H1 (cell line): Measurements from ENCODE around the gene ABCD1. TPM values are rescaled to one million over a fixed set of nuclear protein-coding genes. Genes with fewer than 3 reads are reported as not detected.

Experiments used
- CTCF ChIA-PET: fragments of 300-600 bp; sonication (Branson Sonifier 250); formaldehyde crosslinking; loops from one replicate; lab custom pipeline; 2021; ENCODE audit not compliant: partially characterized antibody; lab: Charles Lee
- POLR2A ChIA-PET: fragments of 300-600 bp; sonication (Branson Sonifier 250); formaldehyde crosslinking; loops from one replicate; lab custom pipeline; 2021; ENCODE audit warnings: inconsistent platforms; ENCODE audit not compliant: partially characterized antibody; lab: Charles Lee
- DNase-seq, 2 experiments: peaks; one replicate each; pipeline versions ENCODE4 v3.0.0 to v3.0.0-alpha.2; 2010 to 2022; ENCODE audit warnings: low spot score in 2 of 2, low read depth in 1 of 2, mixed read lengths in 1 of 2
- FAIRE-seq: peaks from 2 replicates; lab custom pipeline; 2011; peaks lifted over from hg19 to GRCh38; lab: Jason Lieb, UNC
- H2AFZ ChIP-seq: 2 replicates; pipeline ENCODE4 v1.8.1; 2012; ENCODE audit warnings: low read length, inconsistent platforms
- H2AK5ac ChIP-seq: 2 replicates; pipeline ENCODE4 v1.6.1; 2013; ENCODE audit warnings: low read depth, low read length
- H2BK120ac ChIP-seq: replicated peaks from 2 replicates; pipeline ENCODE3; 2013; ENCODE audit warnings: low read depth, low read length, inconsistent platforms
- H2BK12ac ChIP-seq: 2 replicates; pipeline ENCODE4 v1.6.1; 2013; ENCODE audit warnings: low read depth, low read length
- H2BK15ac ChIP-seq: 2 replicates; pipeline ENCODE4 v1.6.1; 2013; ENCODE audit warnings: low read length
- H2BK20ac ChIP-seq: 2 replicates; pipeline ENCODE4 v1.6.1; 2013; ENCODE audit warnings: low read length
- H2BK5ac ChIP-seq: 2 replicates; pipeline ENCODE4 v1.6.1; 2013; ENCODE audit warnings: low read depth, low read length
- H3K14ac ChIP-seq: 2 replicates; pipeline ENCODE4 v1.6.1; 2013; ENCODE audit warnings: inconsistent platforms; ENCODE audit not compliant: insufficient read length
- H3K18ac ChIP-seq: 2 replicates; pipeline ENCODE4 v1.6.1; 2013; ENCODE audit warnings: low read length; ENCODE audit errors: extremely low read depth
- H3K23ac ChIP-seq: 2 replicates; pipeline ENCODE4 v1.6.1; 2013; ENCODE audit warnings: inconsistent platforms; ENCODE audit not compliant: insufficient read length
- H3K23me2 ChIP-seq: 2 replicates; pipeline ENCODE4 v1.6.1; 2013; ENCODE audit warnings: low read depth, low read length
- H3K27ac ChIP-seq: 2 replicates; pipeline ENCODE4 v1.6.1; 2011; ENCODE audit warnings: low read depth, low read length, inconsistent platforms
- H3K27me3 ChIP-seq, 4 experiments: replicated peaks in 1 of 4; 1 replicate in 1 of 4; 2 replicates in 3 of 4; pipeline versions ENCODE4 v1.6.1 to v1.8.1; 2011 to 2013; ENCODE audit warnings: low read length in 3 of 4, mild to moderate bottlenecking in 3 of 4, inconsistent platforms in 2 of 4, mixed read lengths in 2 of 4, moderate library complexity in 1 of 4; ENCODE audit not compliant: control insufficient read depth in 3 of 4, insufficient read depth in 3 of 4; ENCODE audit errors: extremely low read depth in 1 of 4
- H3K36me3 ChIP-seq, 4 experiments: 2 replicates each; pipeline versions ENCODE4 v1.6.1 to v1.8.1; 2011 to 2013; ENCODE audit warnings: mild to moderate bottlenecking in 4 of 4, low read length in 3 of 4, moderate library complexity in 2 of 4, control low read depth in 1 of 4, inconsistent platforms in 1 of 4; ENCODE audit not compliant: insufficient read depth in 4 of 4, control insufficient read depth in 2 of 4
- H3K4ac ChIP-seq: replicated peaks from 2 replicates; pipeline ENCODE3; 2013; ENCODE audit warnings: low read length, low read depth, mixed read lengths, inconsistent platforms; ENCODE audit not compliant: insufficient read length
- H3K4me1 ChIP-seq, 4 experiments: replicated peaks in 1 of 4; 1 replicate in 1 of 4; 2 replicates in 3 of 4; pipeline versions ENCODE4 v1.6.1 to v1.8.1; 2011 to 2013; ENCODE audit warnings: low read length in 3 of 4, inconsistent platforms in 2 of 4, mixed read lengths in 1 of 4; ENCODE audit not compliant: insufficient read depth in 4 of 4, control insufficient read depth in 3 of 4
- H3K4me2 ChIP-seq, 2 experiments: 2 replicates each; pipeline versions ENCODE4 v1.6.1 to v1.8.1; 2011 to 2013; ENCODE audit warnings: low read depth in 2 of 2, low read length in 2 of 2, control low read depth in 1 of 2, inconsistent platforms in 1 of 2, mild to moderate bottlenecking in 1 of 2; ENCODE audit not compliant: insufficient read depth in 1 of 2
- H3K4me3 ChIP-seq, 4 experiments: fragments of 200-600, 300-600 bp in 1 of 4; sonication (generic), shearing (Covaris generic), sonication (Bioruptor Twin) in 1 of 4; 2 replicates each; pipeline versions ENCODE4 v1.5.1 to v1.8.1; 2011 to 2016; ENCODE audit warnings: low read length in 4 of 4, low read depth in 3 of 4, control low read depth in 2 of 4, inconsistent platforms in 2 of 4, mild to moderate bottlenecking in 2 of 4, mixed read lengths in 1 of 4, moderate library complexity in 1 of 4; ENCODE audit not compliant: insufficient read depth in 2 of 4; ENCODE audit errors: extremely low read depth in 1 of 4
- H3K56ac ChIP-seq: replicated peaks from 2 replicates; pipeline ENCODE3; 2013; ENCODE audit warnings: low read depth, mild to moderate bottlenecking, mixed read lengths, low read length, inconsistent platforms; ENCODE audit not compliant: insufficient read length
- H3K79me1 ChIP-seq: 2 replicates; pipeline ENCODE4 v1.6.1; 2013; ENCODE audit warnings: low read depth, low read length, control low read depth
- H3K79me2 ChIP-seq, 2 experiments: 2 replicates each; pipeline versions ENCODE4 v1.6.1 to v1.8.1; 2012 to 2013; ENCODE audit warnings: low read length in 2 of 2, mild to moderate bottlenecking in 2 of 2, inconsistent platforms in 1 of 2; ENCODE audit not compliant: insufficient read depth in 2 of 2, control insufficient read depth in 1 of 2
- H3K9ac ChIP-seq, 4 experiments: replicated peaks in 1 of 4; 1 replicate in 1 of 4; 2 replicates in 3 of 4; pipeline versions ENCODE4 v1.6.1 to v1.8.1; 2011 to 2013; ENCODE audit warnings: low read depth in 3 of 4, low read length in 3 of 4, control low read depth in 2 of 4, mild to moderate bottlenecking in 2 of 4, moderate library complexity in 2 of 4, inconsistent platforms in 1 of 4; ENCODE audit errors: extremely low read depth in 1 of 4
- H3K9me3 ChIP-seq, 2 experiments: 2 replicates each; pipeline versions ENCODE4 v1.6.1 to v1.8.1; 2012 to 2013; ENCODE audit warnings: mild to moderate bottlenecking in 2 of 2, moderate library complexity in 2 of 2, control low read depth in 1 of 2, inconsistent platforms in 1 of 2, low read depth in 1 of 2, low read length in 1 of 2, mixed read lengths in 1 of 2; ENCODE audit not compliant: insufficient read depth in 2 of 2
- H4K20me1 ChIP-seq, 2 experiments: replicated peaks in 1 of 2; 2 replicates each; pipeline versions ENCODE3 to v1.8.1; 2011 to 2013; ENCODE audit warnings: inconsistent platforms in 2 of 2, low read length in 2 of 2, mild to moderate bottlenecking in 1 of 2; ENCODE audit not compliant: insufficient read depth in 2 of 2, control insufficient read depth in 1 of 2
- H4K5ac ChIP-seq: 2 replicates; pipeline ENCODE4 v1.6.1; 2013; ENCODE audit warnings: low read length, low read depth, mixed read lengths, inconsistent platforms; ENCODE audit not compliant: insufficient read length
- H4K8ac ChIP-seq: 2 replicates; pipeline ENCODE4 v1.8.0; 2013; ENCODE audit warnings: mild to moderate bottlenecking, moderate library complexity, low read length, inconsistent platforms; ENCODE audit not compliant: insufficient read depth; ENCODE audit errors: extremely low read depth
- H4K91ac ChIP-seq: replicated peaks from 2 replicates; pipeline ENCODE3; 2013; ENCODE audit warnings: low read length, mixed read lengths, inconsistent platforms; ENCODE audit not compliant: insufficient read length
- JUND ChIP-seq: IDR thresholded peaks from 2 replicates; pipeline ENCODE4 v1.6.1; 2011; ENCODE audit warnings: mild to moderate bottlenecking, improper control_type of control experiment, low read length
- RAD21 ChIP-seq, 2 experiments: IDR thresholded peaks in 1 of 2; conservative IDR thresholded peaks in 1 of 2; 2 replicates each; pipeline ENCODE4 v1.6.1; 2011; ENCODE audit warnings: low read depth in 2 of 2, low read length in 2 of 2, improper control_type of control experiment in 1 of 2, inconsistent platforms in 1 of 2, mild to moderate bottlenecking in 1 of 2, moderate library complexity in 1 of 2
- WGBS, 2 experiments: shearing (Covaris generic) in 1 of 2; methylation state at CpG; one replicate each; pipeline versions ENCODE4 v1.1.6 to v1.1.7; 2013 to 2015; ENCODE audit warnings: low lambda C conversion rate in 2 of 2, mixed read lengths in 2 of 2, inconsistent platforms in 1 of 2, low coverage in 1 of 2, missing lambda C conversion rate in 1 of 2; ENCODE audit not compliant: insufficient replicate concordance in 2 of 2, insufficient coverage in 1 of 2, insufficient read length in 1 of 2; ENCODE audit errors: extremely low coverage in 1 of 2, missing lambda C conversion rate in 1 of 2; 5-methylcytosine and 5-hydroxymethylcytosine counted together
- polyA plus RNA-seq, 7 experiments: library from polyadenylated mRNA; depleted of rRNA in 3 of 7; stranded (reverse) in 5 of 7; unstranded in 2 of 7; fragments of >200 nt in 5 of 7; fragments of 200-250 nt in 2 of 7; gene quantifications; 1 replicate in 5 of 7; 2 replicates in 1 of 7; 4 replicates in 1 of 7; pipeline versions ENCODE4 v1.2.1 to v1.2.3, GENCODE V29; 2011 to 2013; ENCODE audit warnings: missing spikeins in 2 of 7, mixed read lengths in 2 of 7
- total RNA-seq: library from RNA; stranded (reverse); fragmentation: NEBNext Ultra II Directional; extraction: Animal tissue kit (Norgen Biotek cat#: 25700); gene quantifications from 2 replicates; pipeline ENCODE4 v1.2.1, GENCODE V29; 2021
- TF ChIP-seq, protein P1 (sequence below): IDR thresholded peaks from 2 replicates; pipeline ENCODE4 v1.6.1; 2011; ENCODE audit warnings: low read depth, mild to moderate bottlenecking, low read length; ENCODE audit not compliant: insufficient read depth
- TF ChIP-seq, protein P2 (sequence below), 3 experiments: IDR thresholded peaks; 1 replicate in 2 of 3; 2 replicates in 1 of 3; pipeline versions ENCODE4 v1.5.1 to v1.6.1; 2011; ENCODE audit warnings: low read length in 3 of 3, mild to moderate bottlenecking in 3 of 3, inconsistent platforms in 2 of 3, low read depth in 1 of 3, moderate library complexity in 1 of 3; ENCODE audit not compliant: insufficient read depth in 1 of 3; ENCODE audit errors: control extremely low read depth in 1 of 3

Gene ABCD1
- total and polyA plus RNA-seq, 2 of the 8 experiments (the other 6 are each of a cell fraction or from before 2014, with no cell fraction given): 3.1 to 6.6 TPM

DNA sequence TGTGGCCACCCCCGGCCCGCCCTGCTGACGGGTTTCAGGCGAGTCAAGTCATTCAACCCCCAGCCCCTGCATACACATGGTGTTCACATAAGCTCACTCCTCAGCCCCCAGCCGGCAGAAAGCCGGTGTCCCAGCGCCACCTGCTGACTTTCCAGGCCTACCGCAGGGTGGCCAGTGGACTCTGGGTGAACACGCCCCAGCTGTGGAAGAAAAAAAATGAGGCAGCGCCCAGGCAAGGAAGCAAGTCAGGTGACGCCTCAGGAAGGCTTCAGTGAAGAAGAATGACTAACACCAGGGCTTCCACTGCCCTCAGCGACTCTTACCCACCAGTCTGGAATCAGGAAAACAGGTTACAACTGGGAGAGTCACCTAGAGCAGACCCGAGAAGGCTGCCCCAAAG lies 16.2 kb upstream of the ABCD1 start:
- no peak overlapping the region for H2AFZ ChIP-seq
- no peak overlapping the region for H3K9ac ChIP-seq
- H3K14ac ChIP-seq: no peak overlapping the region
- H4K20me1 ChIP-seq: no peaks in the 10 kb centered on the region
- no peak overlapping the region for H4K91ac ChIP-seq
- H3K23ac ChIP-seq: no peak overlapping the region
- H3K36me3 ChIP-seq: peaks cover 0 to 11% (median 6%) of the 10 kb centered on the region in 4 experiments; a peak in 6 of 8 replicates
- H2BK20ac ChIP-seq: no peak overlapping the region
- H3K56ac ChIP-seq: no peak overlapping the region
- POLR2A ChIA-PET: interaction anchor here (0.9 to 2.5 kb wide), 4 partner anchors 9 to 16 kb away, joined by 4 to 11 read pairs (median 6); no protein-coding TSS in a partner anchor
- H3K79me2 ChIP-seq: no peaks in the 10 kb centered on the region
- no peaks in the 10 kb centered on the region for H3K23me2 ChIP-seq
- no peak overlapping the region for H2BK5ac ChIP-seq
- WGBS, 2 experiments: 51% methylated on average over 10 of the region's 13 CpGs; no CpG with 5 or more reads in 1 of the 2 experiments
- H3K4me2 ChIP-seq: no peak overlapping the region
- H3K79me1 ChIP-seq: no peaks in the 10 kb centered on the region
- H3K4ac ChIP-seq: no peak overlapping the region
- no peak overlapping the region for H2BK12ac ChIP-seq
- no peak overlapping the region for H2BK15ac ChIP-seq
- CTCF ChIA-PET: interaction anchor here (0.8 to 3.6 kb wide), 17 partner anchors 8 to 169 kb away, joined by 3 to 10 read pairs (median 5); partner anchors contain the start of genes BCAP31 and SLC6A8
- H4K5ac ChIP-seq: no peak overlapping the region
- no peak overlapping the region for H3K4me3 ChIP-seq
- no peak overlapping the region for H3K27ac ChIP-seq
- H4K8ac ChIP-seq: no peak overlapping the region
- no peak overlapping the region for H2AK5ac ChIP-seq
- H3K4me1 ChIP-seq: peaks cover 0 to 2% (median 0%) of the 10 kb centered on the region in 4 experiments; a peak in 3 of 7 replicates
- H3K27me3 ChIP-seq: no peaks in the 10 kb centered on the region
- TF ChIP-seq JUND (no peak), RAD21 (IDR thresholded peaks at IDR 0.05 in 1 of 2, conservative IDR thresholded peaks at IDR 0.05 in 1 of 2; ENCODE audit: low read depth in 2 of 2, low read length in 2 of 2) (peak; percentile 52 to 70)
- TF ChIP-seq, protein P1, sequence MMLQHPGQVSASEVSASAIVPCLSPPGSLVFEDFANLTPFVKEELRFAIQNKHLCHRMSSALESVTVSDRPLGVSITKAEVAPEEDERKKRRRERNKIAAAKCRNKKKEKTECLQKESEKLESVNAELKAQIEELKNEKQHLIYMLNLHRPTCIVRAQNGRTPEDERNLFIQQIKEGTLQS: no peak
- TF ChIP-seq, protein P2, sequence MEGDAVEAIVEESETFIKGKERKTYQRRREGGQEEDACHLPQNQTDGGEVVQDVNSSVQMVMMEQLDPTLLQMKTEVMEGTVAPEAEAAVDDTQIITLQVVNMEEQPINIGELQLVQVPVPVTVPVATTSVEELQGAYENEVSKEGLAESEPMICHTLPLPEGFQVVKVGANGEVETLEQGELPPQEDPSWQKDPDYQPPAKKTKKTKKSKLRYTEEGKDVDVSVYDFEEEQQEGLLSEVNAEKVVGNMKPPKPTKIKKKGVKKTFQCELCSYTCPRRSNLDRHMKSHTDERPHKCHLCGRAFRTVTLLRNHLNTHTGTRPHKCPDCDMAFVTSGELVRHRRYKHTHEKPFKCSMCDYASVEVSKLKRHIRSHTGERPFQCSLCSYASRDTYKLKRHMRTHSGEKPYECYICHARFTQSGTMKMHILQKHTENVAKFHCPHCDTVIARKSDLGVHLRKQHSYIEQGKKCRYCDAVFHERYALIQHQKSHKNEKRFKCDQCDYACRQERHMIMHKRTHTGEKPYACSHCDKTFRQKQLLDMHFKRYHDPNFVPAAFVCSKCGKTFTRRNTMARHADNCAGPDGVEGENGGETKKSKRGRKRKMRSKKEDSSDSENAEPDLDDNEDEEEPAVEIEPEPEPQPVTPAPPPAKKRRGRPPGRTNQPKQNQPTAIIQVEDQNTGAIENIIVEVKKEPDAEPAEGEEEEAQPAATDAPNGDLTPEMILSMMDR (IDR thresholded peaks at IDR 0.05; ENCODE audit: control extremely low read depth in 1 of 3, insufficient read depth in 1 of 3, low read depth in 1 of 3, low read length in 3 of 3): peak in 2 of 3 experiments; percentile 59 to 64; a peak in 3 of 4 replicates
- H3K9me3 ChIP-seq: no peaks in the 10 kb centered on the region
- DNase-seq: peak in 1 of 2 experiments; percentile 67
- FAIRE-seq: no peak
- no peak overlapping the region for H2BK120ac ChIP-seq
- H3K18ac ChIP-seq: no peak overlapping the region
